ENCODE measurements around the gene C9orf40.
A peak's percentile ranks its signal among the peaks of the same experiment; 100 is the strongest.

C9orf40 gene

DNA sequence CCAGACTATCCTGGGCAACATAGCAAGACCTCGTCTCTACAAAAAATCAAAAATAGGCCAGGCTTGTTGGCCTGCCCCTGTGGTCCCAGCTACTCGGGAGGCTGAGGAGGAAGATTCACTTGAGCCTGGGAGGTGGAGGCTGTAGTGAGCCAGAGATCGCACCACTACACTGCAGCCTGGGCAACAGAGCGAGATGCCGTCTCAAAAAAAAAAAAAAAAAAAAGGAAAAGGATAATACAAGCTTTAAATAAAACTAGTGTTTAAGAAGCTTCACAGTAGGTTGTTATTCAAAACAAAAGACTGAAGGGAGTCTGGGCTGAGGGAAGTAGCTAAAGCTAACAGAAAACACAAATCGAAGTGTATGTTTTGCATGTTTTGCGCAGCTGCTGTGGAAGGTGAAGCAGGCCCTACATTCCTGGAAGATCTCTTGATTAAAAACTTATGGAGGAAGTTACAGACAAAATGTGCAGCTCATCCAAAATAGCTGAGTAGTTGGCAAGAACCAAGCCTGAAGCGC is 581 bp upstream of the C9orf40 start:
- no peak for TF ChIP-seq REST (IDR thresholded peaks at IDR 0.05; ENCODE audit: insufficient replicate concordance, low read depth)
- TF ChIP-seq GABPA (IDR thresholded peaks at IDR 0.05; ENCODE audit: low read depth) = no peak
- TF ChIP-seq SPI1 (IDR thresholded peaks at IDR 0.05; ENCODE audit: borderline replicate concordance, low read depth) = no peak
- no peak for TF ChIP-seq POLR2AphosphoS5 (IDR thresholded peaks at IDR 0.05; ENCODE audit: low read depth)
- no peak for TF ChIP-seq CTCF (IDR thresholded peaks at IDR 0.05; ENCODE audit: insufficient read depth, low read length)
- Histone ChIP-seq H3K4me3 (replicated peaks; ENCODE audit: insufficient read depth, low read length) (peak overlapping the region; percentile 72), H3K27ac (replicated peaks) (peak overlapping the region; percentile 99), H3K27me3 (ENCODE audit: insufficient read depth, poor library complexity, severe bottlenecking) (no peaks in the 10 kb centered on the region)
- peak in 1 of 2 experiments; percentile 25 for DNase-seq (ENCODE audit: low read depth in 1 of 2, low spot score in 1 of 2)

- peak overlapping the region; percentile 72 for H3K4me3 ChIP-seq (replicated peaks; ENCODE audit: insufficient read depth, low read length)
- peak in 1 of 2 experiments; percentile 48 for DNase-seq (ENCODE audit: low read depth in 1 of 2, low spot score in 1 of 2)
- H3K27ac ChIP-seq (replicated peaks) = peak overlapping the region; percentile 99
- TF ChIP-seq CTCF (IDR thresholded peaks at IDR 0.05; ENCODE audit: insufficient read depth, low read length) (no peak), SPI1 (IDR thresholded peaks at IDR 0.05; ENCODE audit: borderline replicate concordance, low read depth) (peak; percentile 28; the same call in 1 of the 2 replicates)
- no peaks in the 10 kb centered on the region for H3K27me3 ChIP-seq (ENCODE audit: insufficient read depth, poor library complexity, severe bottlenecking)
Measured at GRCh38 chr9:74951725-74952151, 974 bp downstream of the C9orf40 start.

DNA sequence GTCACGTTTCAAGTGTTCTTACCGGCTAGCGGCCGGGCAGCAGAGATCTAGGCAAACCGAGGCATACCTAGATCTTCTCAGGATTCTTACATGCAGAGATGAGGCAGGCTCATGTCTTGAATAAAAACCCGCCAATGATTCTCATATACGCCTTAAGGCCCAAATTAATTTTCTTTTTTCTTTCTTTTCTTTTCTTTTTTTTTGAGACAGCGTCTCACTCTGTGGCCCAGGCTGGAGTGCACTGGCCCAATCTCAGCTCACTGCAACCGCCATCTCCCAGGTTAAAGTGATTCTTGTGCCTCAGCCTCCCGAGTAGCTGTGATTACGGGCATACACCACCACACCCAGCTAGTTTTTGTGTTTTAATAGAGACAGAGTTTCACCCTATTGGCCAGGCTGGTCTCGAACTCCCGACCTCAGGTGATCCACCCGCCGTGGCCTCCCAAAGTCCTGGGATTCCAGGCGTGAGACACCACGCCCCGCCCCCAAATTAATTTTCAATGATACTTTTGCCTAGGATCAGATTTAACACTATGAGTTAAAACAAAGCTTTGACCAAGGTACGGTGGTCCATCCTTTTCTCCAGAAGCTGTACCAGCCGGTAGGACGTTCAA is 1.5 kb downstream of the C9orf40 start:
- TF ChIP-seq CTCF (IDR thresholded peaks at IDR 0.05; ENCODE audit: insufficient read depth, low read length) (no peak), GABPA (IDR thresholded peaks at IDR 0.05; ENCODE audit: low read depth) (no peak), SPI1 (IDR thresholded peaks at IDR 0.05; ENCODE audit: borderline replicate concordance, low read depth) (no peak), POLR2AphosphoS5 (IDR thresholded peaks at IDR 0.05; ENCODE audit: low read depth) (no peak), REST (IDR thresholded peaks at IDR 0.05; ENCODE audit: insufficient replicate concordance, low read depth) (no peak)
- Histone ChIP-seq H3K4me3 (replicated peaks; ENCODE audit: insufficient read depth, low read length) (peak overlapping the region; percentile 72), H3K27ac (replicated peaks) (peak overlapping the region; percentile 99), H3K27me3 (ENCODE audit: insufficient read depth, poor library complexity, severe bottlenecking) (no peaks in the 10 kb centered on the region)
- DNase-seq (ENCODE audit: low read depth in 1 of 2, low spot score in 1 of 2) = no peak

Data from HL-60 (cell line).